ENCODE data around the gene KRT38.
"Not testable (repeated sequence)": the region's sequence is repeated elsewhere in the genome, so short reads cannot be mapped to it uniquely, and the experiment has no call there.

KRT38 gene

DNA sequence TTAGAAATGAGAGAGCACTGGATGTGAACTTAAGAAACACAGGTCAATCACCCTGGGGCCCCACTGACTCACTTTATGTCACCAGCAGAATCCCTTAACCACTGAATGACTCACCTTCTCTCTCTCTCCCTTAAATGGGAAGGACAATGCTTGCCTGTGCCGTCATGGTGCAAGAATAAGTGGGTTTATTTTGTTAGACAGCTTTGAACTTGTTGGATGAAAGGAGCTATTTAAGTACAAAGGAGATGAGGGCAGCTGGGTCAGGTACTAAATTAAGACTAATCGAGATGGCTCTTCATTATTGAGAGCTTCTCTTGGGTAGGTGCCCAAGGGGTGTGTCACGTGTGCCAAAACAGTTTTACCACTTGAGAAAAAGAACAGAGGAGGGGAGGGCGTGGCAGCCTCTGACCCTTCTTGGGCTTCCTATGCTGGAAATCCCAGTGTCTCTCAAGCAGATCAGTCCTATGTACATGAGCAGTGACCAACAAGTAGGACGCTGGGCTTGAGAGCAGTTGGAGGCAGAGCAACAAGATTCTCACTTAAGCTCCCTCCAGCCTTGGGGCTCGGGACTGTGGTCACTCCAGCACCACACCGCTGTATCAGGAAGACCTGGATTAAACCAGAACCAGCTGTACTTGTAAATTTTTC is 36.6 kb downstream of the KRT38 start:
- DNase-seq (ENCODE audit: insufficient read length, low spot score) (no peak), FAIRE-seq (no peak)

DNA sequence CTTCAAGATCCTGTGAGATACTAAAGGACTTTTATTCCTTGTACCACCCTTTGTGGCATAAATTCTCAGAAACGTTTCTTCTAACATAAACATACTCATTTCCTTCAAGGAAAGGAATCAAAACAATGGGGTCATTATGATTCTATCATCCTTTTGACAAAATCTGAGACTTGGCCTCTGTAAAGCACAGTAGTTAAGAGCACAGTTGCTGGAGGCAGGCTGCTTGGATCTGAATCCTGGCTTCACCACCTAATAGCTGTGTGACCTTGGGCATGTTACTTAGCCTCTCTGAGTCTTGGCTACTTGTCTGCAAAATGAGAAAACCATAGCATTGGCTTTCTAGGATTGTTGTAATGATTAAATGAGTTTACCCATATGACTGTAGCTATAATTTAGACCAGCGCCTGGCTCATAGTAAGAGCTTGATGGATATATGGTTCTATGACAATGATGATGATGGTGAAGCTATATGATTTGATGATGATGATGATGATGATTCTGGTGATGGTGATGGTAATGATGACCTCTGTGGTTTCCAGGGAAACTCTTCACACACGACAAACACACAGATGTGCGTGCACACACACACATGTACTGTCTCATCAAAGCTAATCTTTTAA is 37.3 kb downstream of the KRT38 start:
- FAIRE-seq: no peak
- no peak for TF ChIP-seq PAX5 (IDR thresholded peaks at IDR 0.05; ENCODE audit: insufficient read depth, low read length, severe bottlenecking)
- DNase-seq (ENCODE audit: insufficient read length, low spot score): no peak

More for the DNA sequence above, 36.6 kb downstream of the KRT38 start:
- TF ChIP-seq POU2F2 (IDR thresholded peaks at IDR 0.05; ENCODE audit: low read depth, low read length) (no peak), PAX5 (IDR thresholded peaks at IDR 0.05; ENCODE audit: insufficient read depth, low read length, severe bottlenecking) (no peak)

DNA sequence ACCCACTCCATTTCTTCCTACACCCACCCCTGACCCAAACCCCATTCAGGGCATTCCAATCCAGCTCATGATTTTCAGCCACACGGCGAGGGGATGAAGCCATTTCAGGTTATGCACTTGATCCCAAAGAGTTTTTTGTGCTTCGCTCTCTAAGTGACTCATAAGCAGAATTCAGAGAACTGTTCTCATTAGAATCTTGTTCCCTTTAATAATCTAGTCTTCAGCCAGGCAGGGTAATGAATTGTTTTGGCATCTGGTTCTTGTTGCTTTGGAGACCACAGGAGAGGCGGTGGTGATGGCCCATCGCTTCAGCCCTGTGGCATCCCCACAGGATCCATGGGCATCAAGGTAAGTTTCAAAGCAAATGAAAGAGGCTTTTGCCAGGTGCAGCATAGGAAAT is 38.6 kb downstream of the KRT38 start:
- FAIRE-seq (no peak), DNase-seq (ENCODE audit: insufficient read length, low spot score) (no peak)
- TF ChIP-seq SPI1 (IDR thresholded peaks at IDR 0.05; ENCODE audit: low read depth, low read length): no peak
- no peak for TF ChIP-seq POLR2A (IDR thresholded peaks at IDR 0.05; ENCODE audit: low read depth, low read length)
- TF ChIP-seq POLR2AphosphoS5 (IDR thresholded peaks at IDR 0.05; ENCODE audit: low read depth, low read length): no peak
- TF ChIP-seq PAX5 (IDR thresholded peaks at IDR 0.05; ENCODE audit: insufficient read depth, low read length, severe bottlenecking): no peak
- no peak for TF ChIP-seq TAF1 (IDR thresholded peaks at IDR 0.05; ENCODE audit: low read depth, low read length)
- no peak for TF ChIP-seq POU2F2 (IDR thresholded peaks at IDR 0.05; ENCODE audit: low read depth, low read length)

DNA sequence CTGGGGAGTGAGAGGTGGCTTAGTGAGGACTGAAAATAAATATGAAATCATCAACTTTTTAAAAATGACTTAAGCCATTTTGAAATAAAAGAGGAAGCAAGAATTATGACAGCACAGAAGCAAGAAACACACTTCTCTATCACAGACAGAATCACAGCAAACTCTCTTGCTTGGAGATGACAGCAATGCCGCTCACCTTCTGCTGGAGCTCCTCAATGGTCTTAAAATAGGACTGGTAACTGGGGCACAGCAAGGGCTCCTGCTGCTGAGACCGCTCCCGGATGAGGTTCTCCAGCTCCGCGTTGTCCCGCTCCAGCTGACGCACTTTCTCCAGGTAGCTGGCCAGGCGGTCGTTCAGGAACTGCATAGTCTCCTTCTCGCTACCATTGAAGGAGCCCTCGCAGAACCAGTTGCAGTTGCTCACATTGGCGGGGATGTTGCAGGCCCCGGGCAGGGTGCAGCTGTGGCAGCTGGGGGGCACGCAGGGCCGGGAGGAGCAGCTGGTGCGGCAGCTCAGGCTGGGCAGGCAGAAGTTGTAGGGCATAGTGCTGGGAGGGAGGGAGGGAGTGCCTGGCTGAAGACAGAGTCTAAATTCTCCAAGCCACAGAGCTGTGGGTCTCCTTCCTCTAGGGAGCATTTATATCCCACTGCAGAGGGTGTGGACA is 43.7 kb downstream of the KRT38 start, which contains the start of gene KRT31:
TSS of gene KRT31 (minus strand) at position 613 of the 665 bp plus-strand sequence. CDS start at position 544, 69 bp downstream.
- no peak for TF ChIP-seq POLR2A (IDR thresholded peaks at IDR 0.05; ENCODE audit: low read depth, low read length)
- TF ChIP-seq SPI1 (IDR thresholded peaks at IDR 0.05; ENCODE audit: low read depth, low read length): no peak
- no peak for TF ChIP-seq POU2F2 (IDR thresholded peaks at IDR 0.05; ENCODE audit: low read depth, low read length)
- TF ChIP-seq PAX5 (IDR thresholded peaks at IDR 0.05; ENCODE audit: insufficient read depth, low read length, severe bottlenecking): no peak
- TF ChIP-seq TAF1 (IDR thresholded peaks at IDR 0.05; ENCODE audit: low read depth, low read length): no peak
- no peak for TF ChIP-seq POLR2AphosphoS5 (IDR thresholded peaks at IDR 0.05; ENCODE audit: low read depth, low read length)
- FAIRE-seq (no peak), DNase-seq (ENCODE audit: insufficient read length, low spot score) (no peak)

DNA sequence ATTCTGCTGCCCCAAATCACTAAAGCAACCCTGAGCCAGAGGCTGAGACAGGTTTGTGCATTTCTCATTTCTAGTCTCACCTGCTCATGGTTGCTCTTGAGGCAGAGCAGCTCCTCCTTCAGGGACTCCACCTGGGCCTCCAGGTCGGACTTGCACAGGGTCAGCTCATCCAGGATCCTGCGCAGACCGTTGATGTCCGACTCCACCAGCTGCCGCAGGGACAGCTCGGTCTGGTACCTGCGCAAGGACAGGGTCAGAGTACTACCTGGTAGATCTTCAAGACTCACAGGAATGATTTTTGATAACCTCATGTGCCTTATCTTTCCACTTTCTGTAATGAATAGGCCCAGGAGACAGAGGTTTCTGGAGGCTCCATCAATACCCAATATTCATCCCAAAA is 44.4 kb downstream of the KRT38 start:
- no peak for DNase-seq (ENCODE audit: insufficient read length, low spot score)
- no peak for FAIRE-seq
- no peak for TF ChIP-seq TAF1 (IDR thresholded peaks at IDR 0.05; ENCODE audit: low read depth, low read length)
- no peak for TF ChIP-seq POLR2A (IDR thresholded peaks at IDR 0.05; ENCODE audit: low read depth, low read length)
- no peak for TF ChIP-seq POU2F2 (IDR thresholded peaks at IDR 0.05; ENCODE audit: low read depth, low read length)
- no peak for TF ChIP-seq POLR2AphosphoS5 (IDR thresholded peaks at IDR 0.05; ENCODE audit: low read depth, low read length)
- no peak for TF ChIP-seq SPI1 (IDR thresholded peaks at IDR 0.05; ENCODE audit: low read depth, low read length)
- no peak for TF ChIP-seq PAX5 (IDR thresholded peaks at IDR 0.05; ENCODE audit: insufficient read depth, low read length, severe bottlenecking)

DNA sequence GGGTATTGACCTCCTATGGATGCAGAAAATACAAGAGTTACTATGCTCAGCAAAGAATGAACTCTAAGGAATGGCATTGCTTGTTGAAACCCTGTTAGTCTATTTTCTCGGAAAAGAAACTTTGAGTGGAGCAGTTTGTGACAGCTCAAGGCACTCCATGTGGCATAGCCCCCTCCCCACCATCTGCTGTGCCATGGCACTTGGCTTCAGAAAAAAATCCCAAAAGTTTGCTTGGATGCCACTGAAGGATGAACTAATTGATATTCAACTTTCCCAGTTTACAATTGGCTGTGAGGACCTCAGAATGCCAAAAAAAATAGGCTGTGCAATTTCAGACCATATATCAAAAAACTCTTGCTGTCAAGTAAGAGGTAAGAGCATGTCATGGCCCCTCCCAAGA is 45.2 kb downstream of the KRT38 start:
- FAIRE-seq (no peak), DNase-seq (ENCODE audit: insufficient read length, low spot score) (no peak)
- TF ChIP-seq POLR2A (IDR thresholded peaks at IDR 0.05; ENCODE audit: low read depth, low read length) (no peak), SPI1 (IDR thresholded peaks at IDR 0.05; ENCODE audit: low read depth, low read length) (no peak), POU2F2 (IDR thresholded peaks at IDR 0.05; ENCODE audit: low read depth, low read length) (no peak), POLR2AphosphoS5 (IDR thresholded peaks at IDR 0.05; ENCODE audit: low read depth, low read length) (no peak), PAX5 (IDR thresholded peaks at IDR 0.05; ENCODE audit: insufficient read depth, low read length, severe bottlenecking) (no peak), TAF1 (IDR thresholded peaks at IDR 0.05; ENCODE audit: low read depth, low read length) (no peak)

DNA sequence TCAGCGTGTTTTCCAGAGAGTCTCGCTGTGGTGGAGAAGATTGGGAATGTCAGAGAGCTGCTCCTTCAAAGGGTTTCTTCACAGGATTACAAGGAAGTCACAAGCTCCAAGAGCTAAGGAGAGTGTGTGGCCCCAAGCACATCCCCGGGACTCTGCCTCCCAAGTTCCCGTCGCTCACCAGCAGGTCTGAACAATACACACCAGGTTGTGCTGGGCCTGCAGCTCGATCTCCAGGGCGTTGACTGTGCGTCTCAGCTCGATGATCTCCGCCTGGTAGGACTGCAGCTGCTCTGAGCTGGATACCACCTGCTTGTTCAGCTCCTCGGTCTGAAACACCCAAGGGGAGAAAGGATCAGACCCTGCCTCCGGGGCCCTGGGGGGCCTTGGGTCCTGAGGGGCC is 45.7 kb downstream of the KRT38 start:
- not testable (repeated sequence) for FAIRE-seq

DNA sequence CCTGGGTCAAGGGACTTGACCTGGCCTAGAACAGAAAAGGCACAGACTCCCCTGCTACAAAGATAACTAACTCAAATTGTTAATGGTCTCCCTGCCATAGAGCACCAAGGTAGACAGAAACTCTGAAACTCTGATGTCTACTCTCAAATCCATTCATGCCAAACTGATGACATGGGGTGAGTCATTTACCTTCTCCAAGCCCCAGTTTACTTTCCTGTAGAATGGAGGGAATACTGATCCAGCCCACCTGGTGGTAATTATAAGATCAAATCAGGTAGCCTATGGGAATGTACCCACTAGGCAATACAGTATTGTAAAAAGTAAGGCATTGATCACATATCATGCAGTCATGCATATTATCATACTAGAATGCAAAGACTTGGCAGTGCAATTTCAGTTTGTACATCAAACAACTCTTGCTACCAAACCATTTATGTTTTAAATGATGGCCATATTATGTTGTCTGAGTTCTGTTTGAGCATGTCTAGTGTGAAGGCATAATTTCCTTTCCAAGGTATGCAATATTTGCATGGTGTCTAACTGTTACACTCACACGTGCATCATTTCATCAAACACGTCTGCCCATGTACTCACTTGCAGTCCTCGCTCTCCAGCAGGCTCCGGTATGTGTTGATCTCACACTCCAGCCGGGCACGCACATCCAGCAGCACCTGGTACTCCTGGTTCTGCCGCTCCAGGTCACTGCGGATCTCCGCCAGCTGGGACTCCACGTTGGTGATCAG is 46.4 kb downstream of the KRT38 start:
- TF ChIP-seq SPI1 (IDR thresholded peaks at IDR 0.05; ENCODE audit: low read depth, low read length) (no peak), PAX5 (IDR thresholded peaks at IDR 0.05; ENCODE audit: insufficient read depth, low read length, severe bottlenecking) (no peak), POLR2A (IDR thresholded peaks at IDR 0.05; ENCODE audit: low read depth, low read length) (no peak), POU2F2 (IDR thresholded peaks at IDR 0.05; ENCODE audit: low read depth, low read length) (no peak), POLR2AphosphoS5 (IDR thresholded peaks at IDR 0.05; ENCODE audit: low read depth, low read length) (no peak), TAF1 (IDR thresholded peaks at IDR 0.05; ENCODE audit: low read depth, low read length) (no peak)
- FAIRE-seq (no peak), DNase-seq (ENCODE audit: insufficient read length, low spot score) (no peak)

More for the DNA sequence above, 45.7 kb downstream of the KRT38 start:
- DNase-seq (ENCODE audit: insufficient read length, low spot score): not testable (repeated sequence)

DNA sequence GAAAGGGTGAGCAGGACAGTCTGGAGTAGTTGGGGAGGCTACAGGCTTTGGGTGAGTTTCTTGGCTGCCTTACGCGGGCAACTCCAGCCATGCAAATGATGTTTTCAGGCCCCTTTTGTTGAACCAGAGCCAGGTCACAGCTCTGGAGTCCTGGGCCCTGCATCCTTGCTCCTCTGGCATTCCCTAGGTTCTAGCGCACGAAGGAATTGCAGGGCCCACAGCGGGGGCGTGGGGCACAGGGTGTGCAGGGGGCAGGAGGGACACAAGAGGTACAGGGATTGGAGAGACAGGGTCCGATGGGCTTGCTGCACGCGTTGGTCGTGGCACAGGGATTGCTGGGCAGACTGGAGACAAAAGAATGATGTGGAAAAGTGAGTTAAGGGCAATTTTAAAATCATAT is 47.0 kb downstream of the KRT38 start:
- DNase-seq (ENCODE audit: insufficient read length, low spot score): no peak
- FAIRE-seq: no peak
- no peak for TF ChIP-seq SPI1 (IDR thresholded peaks at IDR 0.05; ENCODE audit: low read depth, low read length)

DNA sequence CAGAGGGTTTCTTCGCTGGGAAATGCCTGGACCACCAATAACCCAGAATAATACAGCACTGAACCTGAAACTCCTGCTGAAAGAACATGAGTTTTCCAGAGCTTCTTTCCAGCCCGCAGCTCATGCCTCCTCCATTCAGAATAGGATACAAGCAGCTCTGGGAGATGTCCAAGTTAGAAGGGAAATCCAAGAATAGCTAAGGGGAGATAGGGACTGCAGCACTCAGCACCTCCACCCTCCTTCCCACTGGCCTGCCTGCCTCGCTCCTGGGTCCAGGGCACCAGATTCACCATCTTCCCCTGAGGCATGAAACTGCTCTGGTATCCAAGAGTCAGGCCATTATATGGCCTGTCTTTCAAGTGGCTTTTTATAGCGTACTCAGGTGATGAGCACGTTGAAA is 47.5 kb downstream of the KRT38 start:
- TF ChIP-seq POU2F2 (IDR thresholded peaks at IDR 0.05; ENCODE audit: low read depth, low read length) (no peak), TAF1 (IDR thresholded peaks at IDR 0.05; ENCODE audit: low read depth, low read length) (no peak), PAX5 (IDR thresholded peaks at IDR 0.05; ENCODE audit: insufficient read depth, low read length, severe bottlenecking) (no peak), SPI1 (IDR thresholded peaks at IDR 0.05; ENCODE audit: low read depth, low read length) (no peak), POLR2A (IDR thresholded peaks at IDR 0.05; ENCODE audit: low read depth, low read length) (no peak), POLR2AphosphoS5 (IDR thresholded peaks at IDR 0.05; ENCODE audit: low read depth, low read length) (no peak)

More for the DNA sequence above, 47.5 kb downstream of the KRT38 start:
- DNase-seq (ENCODE audit: insufficient read length, low spot score) (no peak), FAIRE-seq (no peak)

Measured in GM12891 (cell line).